ENCODE measurements around the gene PDE10A.

Gene PDE10A

DNA sequence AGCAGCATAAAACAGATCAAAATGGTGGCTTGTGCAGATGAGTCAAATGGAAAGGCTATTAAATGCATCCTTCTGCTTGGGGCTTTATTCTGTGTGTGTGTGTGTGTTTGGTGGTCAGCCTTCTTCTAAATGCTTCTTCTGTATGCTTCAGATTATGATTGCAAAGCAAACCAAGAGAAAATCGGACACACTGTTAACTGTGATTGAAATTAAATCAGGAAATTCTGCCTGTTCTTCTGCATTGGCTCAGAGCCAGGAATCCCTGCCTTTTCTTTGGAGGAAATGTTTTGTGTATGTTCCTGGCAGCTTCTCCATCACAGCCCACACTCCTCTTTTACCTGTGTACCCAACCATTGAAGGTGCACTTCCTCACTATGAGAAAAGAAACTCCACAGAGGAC, 22.3 kb upstream of the PDE10A start:
- TF ChIP-seq, protein P1, sequence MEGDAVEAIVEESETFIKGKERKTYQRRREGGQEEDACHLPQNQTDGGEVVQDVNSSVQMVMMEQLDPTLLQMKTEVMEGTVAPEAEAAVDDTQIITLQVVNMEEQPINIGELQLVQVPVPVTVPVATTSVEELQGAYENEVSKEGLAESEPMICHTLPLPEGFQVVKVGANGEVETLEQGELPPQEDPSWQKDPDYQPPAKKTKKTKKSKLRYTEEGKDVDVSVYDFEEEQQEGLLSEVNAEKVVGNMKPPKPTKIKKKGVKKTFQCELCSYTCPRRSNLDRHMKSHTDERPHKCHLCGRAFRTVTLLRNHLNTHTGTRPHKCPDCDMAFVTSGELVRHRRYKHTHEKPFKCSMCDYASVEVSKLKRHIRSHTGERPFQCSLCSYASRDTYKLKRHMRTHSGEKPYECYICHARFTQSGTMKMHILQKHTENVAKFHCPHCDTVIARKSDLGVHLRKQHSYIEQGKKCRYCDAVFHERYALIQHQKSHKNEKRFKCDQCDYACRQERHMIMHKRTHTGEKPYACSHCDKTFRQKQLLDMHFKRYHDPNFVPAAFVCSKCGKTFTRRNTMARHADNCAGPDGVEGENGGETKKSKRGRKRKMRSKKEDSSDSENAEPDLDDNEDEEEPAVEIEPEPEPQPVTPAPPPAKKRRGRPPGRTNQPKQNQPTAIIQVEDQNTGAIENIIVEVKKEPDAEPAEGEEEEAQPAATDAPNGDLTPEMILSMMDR (IDR thresholded peaks at IDR 0.05; ENCODE audit: insufficient read depth, low read length, poor library complexity, severe bottlenecking): no peak
- no peaks in the 10 kb centered on the region for H3K36me3 ChIP-seq (ENCODE audit: control insufficient read depth, insufficient read depth, low read length)
- no peaks in the 10 kb centered on the region for H3K27me3 ChIP-seq (replicated peaks; ENCODE audit: control insufficient read depth, insufficient read depth, low read length)
- no peak for DNase-seq (ENCODE audit: extremely low read depth, insufficient read length)
- no peak overlapping the region for H3K4me3 ChIP-seq (replicated peaks; ENCODE audit: low read depth, low read length)

DNA sequence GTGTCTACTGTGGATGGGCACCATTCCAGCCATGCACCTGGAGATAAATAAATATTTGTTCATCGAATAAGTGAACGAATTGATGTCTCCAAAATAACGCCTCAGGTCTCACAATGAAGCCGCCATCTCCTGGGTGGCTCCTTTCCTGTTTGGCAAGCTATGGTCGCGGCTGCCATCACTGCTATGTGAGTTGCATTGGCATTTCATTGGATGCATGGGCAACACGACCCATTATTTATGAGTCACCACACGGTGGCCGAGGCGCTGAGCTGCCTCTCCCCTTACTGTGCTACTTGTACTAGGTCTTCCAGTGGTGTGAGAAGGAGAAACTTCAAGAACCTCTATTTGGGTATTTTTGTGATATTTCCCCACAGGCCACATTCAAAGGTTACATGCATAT, 21.3 kb upstream of the PDE10A start:
- Histone ChIP-seq H3K27me3 (replicated peaks; ENCODE audit: control insufficient read depth, insufficient read depth, low read length) (no peaks in the 10 kb centered on the region), H3K36me3 (ENCODE audit: control insufficient read depth, insufficient read depth, low read length) (no peaks in the 10 kb centered on the region), H3K4me3 (replicated peaks; ENCODE audit: low read depth, low read length) (no peak overlapping the region)
- TF ChIP-seq, protein P1 (IDR thresholded peaks at IDR 0.05; ENCODE audit: insufficient read depth, low read length, poor library complexity, severe bottlenecking): no peak
- DNase-seq (ENCODE audit: extremely low read depth, insufficient read length): no peak

DNA sequence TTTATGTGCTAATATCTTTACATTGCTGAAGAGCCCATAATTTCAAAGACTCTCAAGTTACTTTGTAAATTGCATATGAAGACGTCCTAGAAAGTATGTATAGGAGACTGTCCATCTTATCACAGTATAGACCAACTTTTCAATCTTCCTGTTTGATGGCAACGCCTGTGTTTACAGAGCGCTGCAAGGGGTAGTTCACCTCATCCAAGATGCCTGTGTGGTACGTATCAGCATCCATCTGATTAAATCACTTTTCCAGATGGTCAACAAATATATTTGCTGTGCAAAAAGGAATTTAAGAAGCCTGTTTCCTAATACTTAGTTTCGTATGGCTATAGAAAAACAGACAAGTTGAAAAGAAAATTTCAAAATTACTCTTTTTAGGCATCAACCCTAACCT, 17.9 kb upstream of the PDE10A start:
- DNase-seq (ENCODE audit: extremely low read depth, insufficient read length): no peak
- H3K4me3 ChIP-seq (replicated peaks; ENCODE audit: low read depth, low read length): no peak overlapping the region
- no peaks in the 10 kb centered on the region for H3K36me3 ChIP-seq (ENCODE audit: control insufficient read depth, insufficient read depth, low read length)
- no peaks in the 10 kb centered on the region for H3K27me3 ChIP-seq (replicated peaks; ENCODE audit: control insufficient read depth, insufficient read depth, low read length)
- TF ChIP-seq, protein P1 (IDR thresholded peaks at IDR 0.05; ENCODE audit: insufficient read depth, low read length, poor library complexity, severe bottlenecking): no peak

DNA sequence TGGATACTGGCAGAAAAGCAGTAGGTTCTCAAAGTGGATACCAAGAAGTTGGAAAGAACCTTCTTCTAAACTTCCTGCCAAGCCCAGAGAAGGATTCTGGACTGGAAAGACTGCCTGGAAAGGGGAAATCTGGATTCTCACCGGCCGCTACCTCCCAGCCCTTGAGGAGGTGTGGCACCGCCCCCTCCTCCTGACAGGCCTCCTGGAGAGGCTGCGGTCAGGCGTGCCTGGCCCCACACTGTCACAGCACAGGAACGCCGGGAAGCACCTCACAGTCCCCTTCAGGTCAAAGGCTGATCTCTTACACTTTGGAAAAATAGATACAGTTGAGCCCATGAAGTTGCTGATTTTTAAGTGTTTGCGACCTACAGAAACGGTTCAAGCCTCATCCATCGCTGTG, 16.3 kb upstream of the PDE10A start:
- Histone ChIP-seq H3K27me3 (replicated peaks; ENCODE audit: control insufficient read depth, insufficient read depth, low read length) (no peaks in the 10 kb centered on the region), H3K4me3 (replicated peaks; ENCODE audit: low read depth, low read length) (no peak overlapping the region), H3K36me3 (ENCODE audit: control insufficient read depth, insufficient read depth, low read length) (no peaks in the 10 kb centered on the region)
- DNase-seq (ENCODE audit: extremely low read depth, insufficient read length): no peak
- TF ChIP-seq, protein P1 (IDR thresholded peaks at IDR 0.05; ENCODE audit: insufficient read depth, low read length, poor library complexity, severe bottlenecking): no peak

DNA sequence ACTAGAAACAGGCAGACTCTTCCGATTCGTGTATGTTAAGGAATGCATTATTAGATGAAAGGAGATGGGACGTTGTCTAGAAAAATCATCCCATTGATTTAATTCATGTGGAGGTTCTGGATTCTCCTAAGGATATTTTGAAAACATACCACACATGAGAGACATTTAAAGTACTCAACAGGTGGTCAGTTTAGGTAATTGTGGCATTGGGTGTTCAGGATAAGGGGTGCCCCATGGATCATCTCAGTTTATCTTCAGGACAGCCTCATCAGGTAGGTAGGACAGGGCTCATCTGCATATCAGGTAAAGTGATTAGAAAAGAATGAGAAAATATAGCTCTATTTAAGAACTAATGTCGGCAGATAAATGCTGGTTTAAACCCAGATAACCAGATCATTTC, 15.9 kb upstream of the PDE10A start:
- DNase-seq (ENCODE audit: extremely low read depth, insufficient read length): no peak
- no peaks in the 10 kb centered on the region for H3K36me3 ChIP-seq (ENCODE audit: control insufficient read depth, insufficient read depth, low read length)
- TF ChIP-seq, protein P1 (IDR thresholded peaks at IDR 0.05; ENCODE audit: insufficient read depth, low read length, poor library complexity, severe bottlenecking): no peak
- H3K27me3 ChIP-seq (replicated peaks; ENCODE audit: control insufficient read depth, insufficient read depth, low read length): no peaks in the 10 kb centered on the region
- H3K4me3 ChIP-seq (replicated peaks; ENCODE audit: low read depth, low read length): no peak overlapping the region

DNA sequence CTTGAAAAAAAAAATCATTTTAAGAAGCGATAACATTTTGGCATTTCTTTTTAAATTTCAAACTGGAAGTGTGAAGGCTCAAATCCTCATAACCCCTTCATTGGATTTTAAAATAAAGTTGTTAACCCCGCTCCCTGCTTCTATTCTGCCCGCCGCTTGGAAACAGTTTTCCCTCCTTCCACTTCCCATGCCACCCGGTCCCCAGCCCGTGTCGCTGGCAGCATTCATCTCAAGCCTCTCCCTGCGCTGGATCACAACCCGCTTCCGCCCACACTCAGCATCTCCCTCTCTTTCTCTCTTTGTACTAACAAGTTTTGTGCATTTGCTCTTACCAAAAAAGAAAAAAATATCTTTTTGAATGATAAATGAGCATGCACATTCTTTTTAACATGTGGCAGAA, 15.4 kb upstream of the PDE10A start:
- DNase-seq (ENCODE audit: extremely low read depth, insufficient read length): no peak
- Histone ChIP-seq H3K4me3 (replicated peaks; ENCODE audit: low read depth, low read length) (no peak overlapping the region), H3K27me3 (replicated peaks; ENCODE audit: control insufficient read depth, insufficient read depth, low read length) (no peaks in the 10 kb centered on the region), H3K36me3 (ENCODE audit: control insufficient read depth, insufficient read depth, low read length) (no peaks in the 10 kb centered on the region)
- TF ChIP-seq, protein P1 (IDR thresholded peaks at IDR 0.05; ENCODE audit: insufficient read depth, low read length, poor library complexity, severe bottlenecking): no peak
